WTC11 (cell line): ENCODE measurements around the gene HIF1A. TPM values are rescaled to one million over a fixed set of nuclear protein-coding genes. Genes with fewer than 3 reads are reported as not detected.

Experiments used
- ATAC-seq: fragments of 200-7000 bp; cut with Tn5 transposase; 2 replicates; pipeline ENCODE4 v1.10.0; 2021; ENCODE audit warnings: mild to moderate bottlenecking, moderate library complexity
- CTCF ChIA-PET: fragments of 300-600 bp; sonication (Branson Sonifier 250); formaldehyde crosslinking; loops from one replicate; lab custom pipeline; 2021; ENCODE audit warnings: antibody characterized with exemption; lab: Charles Lee
- POLR2A ChIA-PET: fragments of 350-600 bp; sonication (Branson Sonifier 250); formaldehyde crosslinking; loops from one replicate; lab custom pipeline; 2021; ENCODE audit warnings: antibody characterized with exemption; lab: Charles Lee
- DNase-seq: peaks from one replicate; pipeline ENCODE4 v3.0.0; 2021; ENCODE audit warnings: low spot score
- H3K27ac Mint-ChIP-seq: 2 replicates; pipeline ENCODE4 v1.8.0; 2021; ENCODE audit warnings: mixed read lengths
- H3K27me3 Mint-ChIP-seq: 2 replicates; pipeline ENCODE4 v1.8.0; 2021; ENCODE audit warnings: low read depth, mild to moderate bottlenecking, moderate library complexity, mixed read lengths
- H3K36me3 Mint-ChIP-seq: 2 replicates; pipeline ENCODE4 v1.8.0; 2021; ENCODE audit warnings: mixed read lengths
- H3K4me1 Mint-ChIP-seq: 2 replicates; pipeline ENCODE4 v1.8.0; 2022; ENCODE audit warnings: mixed read lengths
- H3K4me3 Mint-ChIP-seq: 2 replicates; pipeline ENCODE4 v1.8.0; 2021; ENCODE audit warnings: mild to moderate bottlenecking, moderate library complexity, mixed read lengths
- H3K9me3 Mint-ChIP-seq: 2 replicates; pipeline ENCODE4 v1.8.0; 2021; ENCODE audit warnings: mixed read lengths
- ELF4 ChIP-seq: sonication (generic); formaldehyde crosslinking; IDR thresholded peaks from 2 replicates; pipeline ENCODE4 v1.8.1; 2022; ENCODE audit warnings: low read depth, mild to moderate bottlenecking, moderate library complexity, missing genetic modification reagents
- HMGA2 ChIP-seq: fragments of 250-450 bp; sonication (Bioruptor Pico); IDR thresholded peaks from 2 replicates; pipeline ENCODE4 v1.4.0; 2021; ENCODE audit warnings: mild to moderate bottlenecking, moderate library complexity
- IRF2 ChIP-seq: sonication (generic); formaldehyde crosslinking; IDR thresholded peaks from 2 replicates; pipeline ENCODE4 v1.8.0; 2022; ENCODE audit warnings: low read depth, missing genetic modification reagents, borderline replicate concordance
- JAZF1 ChIP-seq: fragments of 250-450 bp; sonication (Bioruptor Pico); IDR thresholded peaks from 2 replicates; pipeline ENCODE4 v1.9.0; 2021; ENCODE audit warnings: moderate library complexity, mild to moderate bottlenecking, inconsistent platforms
- MYBL2 ChIP-seq: sonication (generic); formaldehyde crosslinking; IDR thresholded peaks from 2 replicates; pipeline ENCODE4 v1.8.1; 2023; ENCODE audit warnings: mild to moderate bottlenecking, moderate library complexity, missing genetic modification reagents
- NR1H2 ChIP-seq: sonication (generic); formaldehyde crosslinking; IDR thresholded peaks from 2 replicates; pipeline ENCODE4 v1.9.0; 2021; ENCODE audit warnings: mild to moderate bottlenecking, moderate library complexity, missing genetic modification reagents
- TCF7 ChIP-seq: sonication (generic); formaldehyde crosslinking; IDR thresholded peaks from 2 replicates; pipeline ENCODE4 v1.8.0; 2022; ENCODE audit warnings: mild to moderate bottlenecking, low read depth, missing genetic modification reagents, moderate library complexity
- ZNF121 ChIP-seq: sonication (generic); formaldehyde crosslinking; IDR thresholded peaks from 2 replicates; pipeline ENCODE4 v1.8.0; 2023; ENCODE audit warnings: missing genetic modification reagents
- ZNF263 ChIP-seq: sonication (generic); formaldehyde crosslinking; IDR thresholded peaks from 2 replicates; pipeline ENCODE4 v1.8.1; 2022; ENCODE audit warnings: low read depth, mild to moderate bottlenecking, moderate library complexity, missing genetic modification reagents
- total RNA-seq: library from RNA; stranded (reverse); gene quantifications from 3 replicates; pipeline ENCODE4 v1.2.3, GENCODE V29; 2021
- TF ChIP-seq, protein P1 (sequence below): sonication (generic); formaldehyde crosslinking; conservative IDR thresholded peaks from 2 replicates; pipeline ENCODE4 v1.8.1; 2023; ENCODE audit warnings: mild to moderate bottlenecking, low read depth, missing genetic modification reagents, moderate library complexity
- TF ChIP-seq, protein P2 (sequence below): sonication (generic); formaldehyde crosslinking; IDR thresholded peaks from 2 replicates; pipeline ENCODE4 v1.8.1; 2022; ENCODE audit warnings: low read depth, mild to moderate bottlenecking, moderate library complexity, missing genetic modification reagents, borderline replicate concordance
- TF ChIP-seq, protein P3 (sequence below): sonication (generic); formaldehyde crosslinking; IDR thresholded peaks from 2 replicates; pipeline ENCODE4 v1.8.1; 2023; ENCODE audit warnings: mild to moderate bottlenecking, moderate library complexity, missing genetic modification reagents
- TF ChIP-seq, protein P4 (sequence below): sonication (generic); formaldehyde crosslinking; IDR thresholded peaks from 2 replicates; pipeline ENCODE4 v1.8.1; 2023; ENCODE audit warnings: mild to moderate bottlenecking, missing genetic modification reagents, moderate library complexity
- TF ChIP-seq, protein P5 (sequence below): sonication (generic); formaldehyde crosslinking; IDR thresholded peaks from 2 replicates; pipeline ENCODE4 v1.8.1; 2022; ENCODE audit warnings: missing genetic modification reagents, borderline replicate concordance
- TF ChIP-seq, protein P6 (sequence below): sonication (generic); formaldehyde crosslinking; IDR thresholded peaks from 2 replicates; pipeline ENCODE4 v1.8.1; 2023; ENCODE audit warnings: mild to moderate bottlenecking, missing genetic modification reagents

Gene HIF1A
- total RNA-seq, 1 experiment from 2014 or later, result 165 TPM

DNA sequence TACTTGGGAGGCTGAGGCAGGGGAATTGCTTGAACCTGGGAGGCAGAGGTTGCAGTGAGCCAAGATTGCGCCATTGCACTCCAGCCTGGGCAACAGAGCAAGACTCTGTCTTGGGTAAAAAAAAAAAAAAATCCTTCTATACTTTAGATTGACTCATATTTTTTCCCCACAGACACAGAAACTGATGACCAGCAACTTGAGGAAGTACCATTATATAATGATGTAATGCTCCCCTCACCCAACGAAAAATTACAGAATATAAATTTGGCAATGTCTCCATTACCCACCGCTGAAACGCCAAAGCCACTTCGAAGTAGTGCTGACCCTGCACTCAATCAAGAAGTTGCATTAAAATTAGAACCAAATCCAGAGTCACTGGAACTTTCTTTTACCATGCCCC is 42.6 kb downstream of the HIF1A start:
- no peak overlapping the region for H3K4me3 Mint-ChIP-seq
- H3K27ac Mint-ChIP-seq, result peak overlapping the region; percentile 57; the same call in 1 of the 2 replicates
- no peaks in the 10 kb centered on the region for H3K9me3 Mint-ChIP-seq
- no peaks in the 10 kb centered on the region for H3K27me3 Mint-ChIP-seq
- no peak for TF ChIP-seq IRF2 (CRISPR knock-in tag)
- TF ChIP-seq, protein P1, sequence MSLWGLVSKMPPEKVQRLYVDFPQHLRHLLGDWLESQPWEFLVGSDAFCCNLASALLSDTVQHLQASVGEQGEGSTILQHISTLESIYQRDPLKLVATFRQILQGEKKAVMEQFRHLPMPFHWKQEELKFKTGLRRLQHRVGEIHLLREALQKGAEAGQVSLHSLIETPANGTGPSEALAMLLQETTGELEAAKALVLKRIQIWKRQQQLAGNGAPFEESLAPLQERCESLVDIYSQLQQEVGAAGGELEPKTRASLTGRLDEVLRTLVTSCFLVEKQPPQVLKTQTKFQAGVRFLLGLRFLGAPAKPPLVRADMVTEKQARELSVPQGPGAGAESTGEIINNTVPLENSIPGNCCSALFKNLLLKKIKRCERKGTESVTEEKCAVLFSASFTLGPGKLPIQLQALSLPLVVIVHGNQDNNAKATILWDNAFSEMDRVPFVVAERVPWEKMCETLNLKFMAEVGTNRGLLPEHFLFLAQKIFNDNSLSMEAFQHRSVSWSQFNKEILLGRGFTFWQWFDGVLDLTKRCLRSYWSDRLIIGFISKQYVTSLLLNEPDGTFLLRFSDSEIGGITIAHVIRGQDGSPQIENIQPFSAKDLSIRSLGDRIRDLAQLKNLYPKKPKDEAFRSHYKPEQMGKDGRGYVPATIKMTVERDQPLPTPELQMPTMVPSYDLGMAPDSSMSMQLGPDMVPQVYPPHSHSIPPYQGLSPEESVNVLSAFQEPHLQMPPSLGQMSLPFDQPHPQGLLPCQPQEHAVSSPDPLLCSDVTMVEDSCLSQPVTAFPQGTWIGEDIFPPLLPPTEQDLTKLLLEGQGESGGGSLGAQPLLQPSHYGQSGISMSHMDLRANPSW (CRISPR knock-in tag), result no peak
- no peak for TF ChIP-seq ZNF263 (CRISPR knock-in tag)
- TF ChIP-seq, protein P2, sequence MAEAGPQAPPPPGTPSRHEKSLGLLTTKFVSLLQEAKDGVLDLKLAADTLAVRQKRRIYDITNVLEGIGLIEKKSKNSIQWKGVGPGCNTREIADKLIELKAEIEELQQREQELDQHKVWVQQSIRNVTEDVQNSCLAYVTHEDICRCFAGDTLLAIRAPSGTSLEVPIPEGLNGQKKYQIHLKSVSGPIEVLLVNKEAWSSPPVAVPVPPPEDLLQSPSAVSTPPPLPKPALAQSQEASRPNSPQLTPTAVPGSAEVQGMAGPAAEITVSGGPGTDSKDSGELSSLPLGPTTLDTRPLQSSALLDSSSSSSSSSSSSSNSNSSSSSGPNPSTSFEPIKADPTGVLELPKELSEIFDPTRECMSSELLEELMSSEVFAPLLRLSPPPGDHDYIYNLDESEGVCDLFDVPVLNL (CRISPR knock-in tag), result no peak
- TF ChIP-seq, protein P3, sequence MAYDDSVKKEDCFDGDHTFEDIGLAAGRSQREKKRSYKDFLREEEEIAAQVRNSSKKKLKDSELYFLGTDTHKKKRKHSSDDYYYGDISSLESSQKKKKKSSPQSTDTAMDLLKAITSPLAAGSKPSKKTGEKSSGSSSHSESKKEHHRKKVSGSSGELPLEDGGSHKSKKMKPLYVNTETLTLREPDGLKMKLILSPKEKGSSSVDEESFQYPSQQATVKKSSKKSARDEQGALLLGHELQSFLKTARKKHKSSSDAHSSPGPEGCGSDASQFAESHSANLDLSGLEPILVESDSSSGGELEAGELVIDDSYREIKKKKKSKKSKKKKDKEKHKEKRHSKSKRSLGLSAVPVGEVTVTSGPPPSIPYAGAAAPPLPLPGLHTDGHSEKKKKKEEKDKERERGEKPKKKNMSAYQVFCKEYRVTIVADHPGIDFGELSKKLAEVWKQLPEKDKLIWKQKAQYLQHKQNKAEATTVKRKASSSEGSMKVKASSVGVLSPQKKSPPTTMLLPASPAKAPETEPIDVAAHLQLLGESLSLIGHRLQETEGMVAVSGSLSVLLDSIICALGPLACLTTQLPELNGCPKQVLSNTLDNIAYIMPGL, result no peak
- TF ChIP-seq TCF7 (CRISPR knock-in tag), result no peak
- TF ChIP-seq JAZF1, result no peak
- no peak for TF ChIP-seq ZNF121 (CRISPR knock-in tag)
- TF ChIP-seq ELF4 (CRISPR knock-in tag), result no peak
- no peak for TF ChIP-seq NR1H2 (CRISPR knock-in tag)
- TF ChIP-seq, protein P4, sequence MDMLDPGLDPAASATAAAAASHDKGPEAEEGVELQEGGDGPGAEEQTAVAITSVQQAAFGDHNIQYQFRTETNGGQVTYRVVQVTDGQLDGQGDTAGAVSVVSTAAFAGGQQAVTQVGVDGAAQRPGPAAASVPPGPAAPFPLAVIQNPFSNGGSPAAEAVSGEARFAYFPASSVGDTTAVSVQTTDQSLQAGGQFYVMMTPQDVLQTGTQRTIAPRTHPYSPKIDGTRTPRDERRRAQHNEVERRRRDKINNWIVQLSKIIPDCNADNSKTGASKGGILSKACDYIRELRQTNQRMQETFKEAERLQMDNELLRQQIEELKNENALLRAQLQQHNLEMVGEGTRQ, result no peak
- TF ChIP-seq, protein P5, sequence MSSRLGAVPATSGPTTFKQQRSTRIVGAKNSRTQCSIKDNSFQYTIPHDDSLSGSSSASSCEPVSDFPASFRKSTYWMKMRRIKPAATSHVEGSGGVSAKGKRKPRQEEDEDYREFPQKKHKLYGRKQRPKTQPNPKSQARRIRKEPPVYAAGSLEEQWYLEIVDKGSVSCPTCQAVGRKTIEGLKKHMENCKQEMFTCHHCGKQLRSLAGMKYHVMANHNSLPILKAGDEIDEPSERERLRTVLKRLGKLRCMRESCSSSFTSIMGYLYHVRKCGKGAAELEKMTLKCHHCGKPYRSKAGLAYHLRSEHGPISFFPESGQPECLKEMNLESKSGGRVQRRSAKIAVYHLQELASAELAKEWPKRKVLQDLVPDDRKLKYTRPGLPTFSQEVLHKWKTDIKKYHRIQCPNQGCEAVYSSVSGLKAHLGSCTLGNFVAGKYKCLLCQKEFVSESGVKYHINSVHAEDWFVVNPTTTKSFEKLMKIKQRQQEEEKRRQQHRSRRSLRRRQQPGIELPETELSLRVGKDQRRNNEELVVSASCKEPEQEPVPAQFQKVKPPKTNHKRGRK (CRISPR knock-in tag), result no peak
- TF ChIP-seq, protein P6, sequence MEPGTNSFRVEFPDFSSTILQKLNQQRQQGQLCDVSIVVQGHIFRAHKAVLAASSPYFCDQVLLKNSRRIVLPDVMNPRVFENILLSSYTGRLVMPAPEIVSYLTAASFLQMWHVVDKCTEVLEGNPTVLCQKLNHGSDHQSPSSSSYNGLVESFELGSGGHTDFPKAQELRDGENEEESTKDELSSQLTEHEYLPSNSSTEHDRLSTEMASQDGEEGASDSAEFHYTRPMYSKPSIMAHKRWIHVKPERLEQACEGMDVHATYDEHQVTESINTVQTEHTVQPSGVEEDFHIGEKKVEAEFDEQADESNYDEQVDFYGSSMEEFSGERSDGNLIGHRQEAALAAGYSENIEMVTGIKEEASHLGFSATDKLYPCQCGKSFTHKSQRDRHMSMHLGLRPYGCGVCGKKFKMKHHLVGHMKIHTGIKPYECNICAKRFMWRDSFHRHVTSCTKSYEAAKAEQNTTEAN, result no peak
- TF ChIP-seq, all 79 proteins: peak for 0
- ATAC-seq, result no peak
- POLR2A ChIA-PET, result no interaction called here
- CTCF ChIA-PET, result no interaction called here
- Mint-ChIP-seq H3K4me1 (no peaks in the 10 kb centered on the region), H3K36me3 (peaks cover 73% of the 10 kb centered on the region)
- DNase-seq, result no peak

DNA sequence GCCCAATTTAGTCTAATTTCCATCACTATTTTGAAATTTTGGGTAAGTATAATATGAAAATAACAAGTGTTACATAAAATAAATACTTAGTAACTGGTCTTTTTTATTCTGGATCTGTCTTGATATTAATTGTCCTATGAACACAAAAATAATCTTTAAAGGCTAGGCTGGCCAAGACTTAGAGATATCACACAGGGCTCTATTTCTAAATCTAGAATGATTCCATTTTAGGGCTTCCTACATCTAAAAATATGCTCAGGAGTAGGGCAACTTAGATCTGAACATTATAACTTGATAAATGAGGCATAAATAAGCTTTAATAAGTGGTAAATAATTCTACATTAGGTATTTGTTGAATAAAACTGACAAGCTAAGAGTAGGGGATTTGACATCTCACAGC is 43.8 kb downstream of the HIF1A start:
- ChIA-PET POLR2A (no interaction called here), CTCF (no interaction called here)
- peaks cover 69% of the 10 kb centered on the region for H3K36me3 Mint-ChIP-seq

More for the DNA sequence above, 43.8 kb downstream of the HIF1A start:
- Mint-ChIP-seq H3K27ac (no peak overlapping the region), H3K27me3 (no peaks in the 10 kb centered on the region), H3K4me3 (no peak overlapping the region), H3K4me1 (no peaks in the 10 kb centered on the region), H3K9me3 (no peaks in the 10 kb centered on the region)
- ATAC-seq (no peak), DNase-seq (no peak)
- no peak for TF ChIP-seq MYBL2 (CRISPR knock-in tag)
- TF ChIP-seq HMGA2 (CRISPR knock-in tag), result no peak
